H1 (cell line): ENCODE measurements around the gene MAGIX. TPM values are rescaled to one million over a fixed set of nuclear protein-coding genes. Genes with fewer than 3 reads are reported as not detected.

Source experiments
- CTCF ChIA-PET: fragments of 300-600 bp; sonication (Branson Sonifier 250); formaldehyde crosslinking; loops from one replicate; lab custom pipeline; 2021; ENCODE audit not compliant: partially characterized antibody; lab: Charles Lee
- POLR2A ChIA-PET: fragments of 300-600 bp; sonication (Branson Sonifier 250); formaldehyde crosslinking; loops from one replicate; lab custom pipeline; 2021; ENCODE audit warnings: inconsistent platforms; ENCODE audit not compliant: partially characterized antibody; lab: Charles Lee
- DNase-seq, 2 experiments: peaks; one replicate each; pipeline versions ENCODE4 v3.0.0 to v3.0.0-alpha.2; 2010 to 2022; ENCODE audit warnings: low spot score in 2 of 2, low read depth in 1 of 2, mixed read lengths in 1 of 2
- FAIRE-seq: peaks from 2 replicates; lab custom pipeline; 2011; peaks lifted over from hg19 to GRCh38; lab: Jason Lieb, UNC
- H2AFZ ChIP-seq: 2 replicates; pipeline ENCODE4 v1.8.1; 2012; ENCODE audit warnings: low read length, inconsistent platforms
- H2AK5ac ChIP-seq: 2 replicates; pipeline ENCODE4 v1.6.1; 2013; ENCODE audit warnings: low read depth, low read length
- H2BK120ac ChIP-seq: replicated peaks from 2 replicates; pipeline ENCODE3; 2013; ENCODE audit warnings: low read depth, low read length, inconsistent platforms
- H2BK12ac ChIP-seq: 2 replicates; pipeline ENCODE4 v1.6.1; 2013; ENCODE audit warnings: low read depth, low read length
- H2BK15ac ChIP-seq: 2 replicates; pipeline ENCODE4 v1.6.1; 2013; ENCODE audit warnings: low read length
- H2BK20ac ChIP-seq: 2 replicates; pipeline ENCODE4 v1.6.1; 2013; ENCODE audit warnings: low read length
- H2BK5ac ChIP-seq: 2 replicates; pipeline ENCODE4 v1.6.1; 2013; ENCODE audit warnings: low read depth, low read length
- H3K14ac ChIP-seq: 2 replicates; pipeline ENCODE4 v1.6.1; 2013; ENCODE audit warnings: inconsistent platforms; ENCODE audit not compliant: insufficient read length
- H3K18ac ChIP-seq: 2 replicates; pipeline ENCODE4 v1.6.1; 2013; ENCODE audit warnings: low read length; ENCODE audit errors: extremely low read depth
- H3K23ac ChIP-seq: 2 replicates; pipeline ENCODE4 v1.6.1; 2013; ENCODE audit warnings: inconsistent platforms; ENCODE audit not compliant: insufficient read length
- H3K23me2 ChIP-seq: 2 replicates; pipeline ENCODE4 v1.6.1; 2013; ENCODE audit warnings: low read depth, low read length
- H3K27ac ChIP-seq: 2 replicates; pipeline ENCODE4 v1.6.1; 2011; ENCODE audit warnings: low read depth, low read length, inconsistent platforms
- H3K27me3 ChIP-seq, 4 experiments: replicated peaks in 1 of 4; 1 replicate in 1 of 4; 2 replicates in 3 of 4; pipeline versions ENCODE4 v1.6.1 to v1.8.1; 2011 to 2013; ENCODE audit warnings: low read length in 3 of 4, mild to moderate bottlenecking in 3 of 4, inconsistent platforms in 2 of 4, mixed read lengths in 2 of 4, moderate library complexity in 1 of 4; ENCODE audit not compliant: control insufficient read depth in 3 of 4, insufficient read depth in 3 of 4; ENCODE audit errors: extremely low read depth in 1 of 4
- H3K36me3 ChIP-seq, 4 experiments: 2 replicates each; pipeline versions ENCODE4 v1.6.1 to v1.8.1; 2011 to 2013; ENCODE audit warnings: mild to moderate bottlenecking in 4 of 4, low read length in 3 of 4, moderate library complexity in 2 of 4, control low read depth in 1 of 4, inconsistent platforms in 1 of 4; ENCODE audit not compliant: insufficient read depth in 4 of 4, control insufficient read depth in 2 of 4
- H3K4ac ChIP-seq: replicated peaks from 2 replicates; pipeline ENCODE3; 2013; ENCODE audit warnings: low read length, low read depth, mixed read lengths, inconsistent platforms; ENCODE audit not compliant: insufficient read length
- H3K4me1 ChIP-seq, 4 experiments: replicated peaks in 1 of 4; 1 replicate in 1 of 4; 2 replicates in 3 of 4; pipeline versions ENCODE4 v1.6.1 to v1.8.1; 2011 to 2013; ENCODE audit warnings: low read length in 3 of 4, inconsistent platforms in 2 of 4, mixed read lengths in 1 of 4; ENCODE audit not compliant: insufficient read depth in 4 of 4, control insufficient read depth in 3 of 4
- H3K4me2 ChIP-seq, 2 experiments: 2 replicates each; pipeline versions ENCODE4 v1.6.1 to v1.8.1; 2011 to 2013; ENCODE audit warnings: low read depth in 2 of 2, low read length in 2 of 2, control low read depth in 1 of 2, inconsistent platforms in 1 of 2, mild to moderate bottlenecking in 1 of 2; ENCODE audit not compliant: insufficient read depth in 1 of 2
- H3K4me3 ChIP-seq, 4 experiments: fragments of 200-600, 300-600 bp in 1 of 4; sonication (generic), shearing (Covaris generic), sonication (Bioruptor Twin) in 1 of 4; 2 replicates each; pipeline versions ENCODE4 v1.5.1 to v1.8.1; 2011 to 2016; ENCODE audit warnings: low read length in 4 of 4, low read depth in 3 of 4, control low read depth in 2 of 4, inconsistent platforms in 2 of 4, mild to moderate bottlenecking in 2 of 4, mixed read lengths in 1 of 4, moderate library complexity in 1 of 4; ENCODE audit not compliant: insufficient read depth in 2 of 4; ENCODE audit errors: extremely low read depth in 1 of 4
- H3K56ac ChIP-seq: replicated peaks from 2 replicates; pipeline ENCODE3; 2013; ENCODE audit warnings: low read depth, mild to moderate bottlenecking, mixed read lengths, low read length, inconsistent platforms; ENCODE audit not compliant: insufficient read length
- H3K79me1 ChIP-seq: 2 replicates; pipeline ENCODE4 v1.6.1; 2013; ENCODE audit warnings: low read depth, low read length, control low read depth
- H3K79me2 ChIP-seq, 2 experiments: 2 replicates each; pipeline versions ENCODE4 v1.6.1 to v1.8.1; 2012 to 2013; ENCODE audit warnings: low read length in 2 of 2, mild to moderate bottlenecking in 2 of 2, inconsistent platforms in 1 of 2; ENCODE audit not compliant: insufficient read depth in 2 of 2, control insufficient read depth in 1 of 2
- H3K9ac ChIP-seq, 4 experiments: replicated peaks in 1 of 4; 1 replicate in 1 of 4; 2 replicates in 3 of 4; pipeline versions ENCODE4 v1.6.1 to v1.8.1; 2011 to 2013; ENCODE audit warnings: low read depth in 3 of 4, low read length in 3 of 4, control low read depth in 2 of 4, mild to moderate bottlenecking in 2 of 4, moderate library complexity in 2 of 4, inconsistent platforms in 1 of 4; ENCODE audit errors: extremely low read depth in 1 of 4
- H3K9me3 ChIP-seq, 2 experiments: 2 replicates each; pipeline versions ENCODE4 v1.6.1 to v1.8.1; 2012 to 2013; ENCODE audit warnings: mild to moderate bottlenecking in 2 of 2, moderate library complexity in 2 of 2, control low read depth in 1 of 2, inconsistent platforms in 1 of 2, low read depth in 1 of 2, low read length in 1 of 2, mixed read lengths in 1 of 2; ENCODE audit not compliant: insufficient read depth in 2 of 2
- H4K20me1 ChIP-seq, 2 experiments: replicated peaks in 1 of 2; 2 replicates each; pipeline versions ENCODE3 to v1.8.1; 2011 to 2013; ENCODE audit warnings: inconsistent platforms in 2 of 2, low read length in 2 of 2, mild to moderate bottlenecking in 1 of 2; ENCODE audit not compliant: insufficient read depth in 2 of 2, control insufficient read depth in 1 of 2
- H4K5ac ChIP-seq: 2 replicates; pipeline ENCODE4 v1.6.1; 2013; ENCODE audit warnings: low read length, low read depth, mixed read lengths, inconsistent platforms; ENCODE audit not compliant: insufficient read length
- H4K8ac ChIP-seq: 2 replicates; pipeline ENCODE4 v1.8.0; 2013; ENCODE audit warnings: mild to moderate bottlenecking, moderate library complexity, low read length, inconsistent platforms; ENCODE audit not compliant: insufficient read depth; ENCODE audit errors: extremely low read depth
- H4K91ac ChIP-seq: replicated peaks from 2 replicates; pipeline ENCODE3; 2013; ENCODE audit warnings: low read length, mixed read lengths, inconsistent platforms; ENCODE audit not compliant: insufficient read length
- ATF2 ChIP-seq: IDR thresholded peaks from 2 replicates; pipeline ENCODE4 v1.6.1; 2012; ENCODE audit warnings: low read length, inconsistent platforms
- CREB1 ChIP-seq: IDR thresholded peaks from 2 replicates; pipeline ENCODE4 v1.6.1; 2012; ENCODE audit warnings: inconsistent platforms
- CTBP2 ChIP-seq: IDR thresholded peaks from 2 replicates; pipeline ENCODE4 v1.7.0; 2011; ENCODE audit warnings: borderline replicate concordance, mild to moderate bottlenecking, moderate library complexity, mixed read lengths, low read length; ENCODE audit not compliant: insufficient read depth, insufficient read length
- EGR1 ChIP-seq: IDR thresholded peaks from 2 replicates; pipeline ENCODE4 v1.6.1; 2011; ENCODE audit warnings: low read depth, low read length, borderline replicate concordance
- JUN ChIP-seq: IDR thresholded peaks from 2 replicates; pipeline ENCODE4 v1.6.1; 2011; ENCODE audit warnings: low read depth, mild to moderate bottlenecking, improper control_type of control experiment, low read length
- MAFK ChIP-seq: IDR thresholded peaks from 2 replicates; pipeline ENCODE4 v1.6.1; 2012; ENCODE audit warnings: low read depth, mild to moderate bottlenecking, improper control_type of control experiment, low read length
- SIX5 ChIP-seq: IDR thresholded peaks from 2 replicates; pipeline ENCODE4 v1.6.1; 2011; ENCODE audit warnings: mild to moderate bottlenecking, low read depth, low read length
- SP4 ChIP-seq: IDR thresholded peaks from 2 replicates; pipeline ENCODE4 v1.6.1; 2012; ENCODE audit warnings: low read length, inconsistent platforms
- TAF7 ChIP-seq: optimal IDR thresholded peaks from 2 replicates; pipeline ENCODE3; 2011; ENCODE audit warnings: low read depth, mild to moderate bottlenecking, inconsistent platforms, low read length, moderate library complexity, borderline replicate concordance
- WGBS, 2 experiments: shearing (Covaris generic) in 1 of 2; methylation state at CpG; one replicate each; pipeline versions ENCODE4 v1.1.6 to v1.1.7; 2013 to 2015; ENCODE audit warnings: low lambda C conversion rate in 2 of 2, mixed read lengths in 2 of 2, inconsistent platforms in 1 of 2, low coverage in 1 of 2, missing lambda C conversion rate in 1 of 2; ENCODE audit not compliant: insufficient replicate concordance in 2 of 2, insufficient coverage in 1 of 2, insufficient read length in 1 of 2; ENCODE audit errors: extremely low coverage in 1 of 2, missing lambda C conversion rate in 1 of 2; 5-methylcytosine and 5-hydroxymethylcytosine counted together
- polyA plus RNA-seq, 7 experiments: library from polyadenylated mRNA; depleted of rRNA in 3 of 7; stranded (reverse) in 5 of 7; unstranded in 2 of 7; fragments of >200 nt in 5 of 7; fragments of 200-250 nt in 2 of 7; gene quantifications; 1 replicate in 5 of 7; 2 replicates in 1 of 7; 4 replicates in 1 of 7; pipeline versions ENCODE4 v1.2.1 to v1.2.3, GENCODE V29; 2011 to 2013; ENCODE audit warnings: missing spikeins in 2 of 7, mixed read lengths in 2 of 7
- total RNA-seq: library from RNA; stranded (reverse); fragmentation: NEBNext Ultra II Directional; extraction: Animal tissue kit (Norgen Biotek cat#: 25700); gene quantifications from 2 replicates; pipeline ENCODE4 v1.2.1, GENCODE V29; 2021
- TF ChIP-seq, protein P1 (sequence below): IDR thresholded peaks from 2 replicates; pipeline ENCODE4 v1.6.1; 2012; ENCODE audit warnings: inconsistent platforms

MAGIX gene
- total and polyA plus RNA-seq, 2 of the 8 experiments (the other 6 are each of a cell fraction or from before 2014, with no cell fraction given): 0.37 to 1.1 TPM

DNA sequence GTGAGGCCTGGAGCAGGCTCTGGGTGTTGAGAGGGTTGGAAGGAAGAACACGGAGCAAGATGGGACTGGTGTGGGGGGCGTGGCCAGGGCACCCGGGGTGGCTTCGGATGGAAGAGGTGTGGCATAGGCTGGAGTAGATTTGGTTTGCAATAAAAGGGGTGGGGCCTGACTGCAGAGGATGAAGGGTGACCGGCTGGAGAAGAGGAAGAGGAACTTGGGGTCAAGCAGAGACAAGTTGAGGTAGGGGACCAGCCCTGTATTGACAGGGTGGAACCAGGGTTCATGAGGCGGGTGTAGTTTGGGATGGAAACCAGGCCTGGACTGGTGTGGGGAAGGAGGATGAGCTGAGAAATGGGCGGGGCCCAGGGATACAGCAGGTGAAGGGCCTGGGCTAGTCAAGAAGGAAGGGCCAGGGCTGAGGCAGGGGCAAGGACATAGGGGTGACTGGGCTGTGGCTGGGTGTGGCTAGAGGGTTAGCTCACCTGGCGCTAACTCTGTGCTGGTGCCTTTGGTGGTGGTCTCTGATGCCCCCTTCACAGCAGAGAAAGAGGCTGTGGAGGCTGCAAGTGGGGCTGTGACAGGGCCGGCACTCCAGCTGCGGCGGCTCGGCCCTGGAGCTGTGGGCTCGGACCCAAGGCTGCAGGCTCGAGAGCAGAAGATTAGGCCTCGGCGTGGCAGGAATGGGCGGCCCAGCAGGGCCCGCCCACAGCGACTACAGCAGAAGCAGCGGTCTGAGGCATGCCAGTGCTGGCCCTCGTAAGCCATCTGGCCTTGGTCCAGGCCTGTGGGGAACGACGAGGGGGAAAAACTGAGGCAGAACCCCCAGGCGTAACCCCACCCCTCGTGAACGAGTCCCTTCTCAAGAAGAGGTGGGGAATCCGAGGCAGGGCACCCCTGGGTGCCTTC, 14.1 kb downstream of the MAGIX start:
- Histone ChIP-seq H3K79me2 (no peaks in the 10 kb centered on the region), H2BK20ac (no peak overlapping the region), H3K9me3 (no peaks in the 10 kb centered on the region), H3K14ac (no peak overlapping the region), H4K8ac (no peak overlapping the region), H3K36me3 (peaks cover 0 to 12% (median 4%) of the 10 kb centered on the region in 4 experiments; a peak in 5 of 8 replicates), H3K27me3 (peaks cover 0 to 6% (median 3%) of the 10 kb centered on the region in 4 experiments; a peak in 5 of 7 replicates), H2BK120ac (no peak overlapping the region), H2BK15ac (no peak overlapping the region), H2BK5ac (no peak overlapping the region), H3K27ac (no peak overlapping the region), H2BK12ac (no peak overlapping the region), H3K56ac (no peak overlapping the region), H3K23me2 (peaks cover 5% of the 10 kb centered on the region; the same call in 1 of the 2 replicates), H3K18ac (no peak overlapping the region), H2AK5ac (no peak overlapping the region), H3K79me1 (no peaks in the 10 kb centered on the region), H3K4me1 (no peaks in the 10 kb centered on the region), H3K4me3 (no peak overlapping the region), H4K20me1 (peaks cover 0 to 5% of the 10 kb centered on the region in 2 experiments), H4K91ac (no peak overlapping the region), H3K9ac (no peak overlapping the region), H3K23ac (no peak overlapping the region), H2AFZ (no peak overlapping the region), H4K5ac (no peak overlapping the region), H3K4ac (no peak overlapping the region), H3K4me2 (no peak overlapping the region)
- POLR2A ChIA-PET: interaction anchor here (1.4 kb wide), 1 partner anchor 16 kb away, joined by 3 read pairs; no protein-coding TSS in a partner anchor
- DNase-seq: no peak
- CTCF ChIA-PET: interaction anchor here (1.5 kb wide), 1 partner anchor 34 kb away, joined by 6 read pairs; no protein-coding TSS in a partner anchor
- WGBS, 2 experiments: 92% methylated on average over 18 of the region's 27 CpGs; no CpG with 5 or more reads in 1 of the 2 experiments
- FAIRE-seq: no peak
- TF ChIP-seq CREB1: no peak
- no peak for TF ChIP-seq SP4
- TF ChIP-seq SIX5: no peak
- no peak for TF ChIP-seq EGR1
- TF ChIP-seq JUN: no peak
- no peak for TF ChIP-seq TAF7
- no peak for TF ChIP-seq MAFK
- no peak for TF ChIP-seq ATF2
- TF ChIP-seq CTBP2: no peak
- TF ChIP-seq, protein P1, sequence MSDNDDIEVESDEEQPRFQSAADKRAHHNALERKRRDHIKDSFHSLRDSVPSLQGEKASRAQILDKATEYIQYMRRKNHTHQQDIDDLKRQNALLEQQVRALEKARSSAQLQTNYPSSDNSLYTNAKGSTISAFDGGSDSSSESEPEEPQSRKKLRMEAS: no peak
